Activated T-cell treated with anti-CD3 and anti-CD28 coated beads, Interleukin-2, amount 50 U/mL, for 4 hours (primary cell): ENCODE measurements around the gene DUSP1. TPM values are rescaled to one million over a fixed set of nuclear protein-coding genes. Genes with fewer than 3 reads are reported as not detected.

Experiments used
- ATAC-seq, 2 donors: fragments of 200-7000 bp; cut with Tn5 transposase; one replicate each; pipeline ENCODE4 v1.10.0; 2021
- DNase-seq: peaks from one replicate; pipeline ENCODE4 v3.0.0-alpha.2; 2020
- H3K27me3 Mint-ChIP-seq: one replicate; pipeline ENCODE4 v1.8.0; 2021; ENCODE audit warnings: low read depth, mixed read lengths
- H3K36me3 Mint-ChIP-seq: one replicate; pipeline ENCODE4 v1.8.0; 2022; ENCODE audit warnings: mixed read lengths; ENCODE audit not compliant: insufficient read depth
- H3K4me1 Mint-ChIP-seq: one replicate; pipeline ENCODE4 v1.8.0; 2021; ENCODE audit warnings: low read depth, mixed read lengths
- H3K4me3 Mint-ChIP-seq: one replicate; pipeline ENCODE4 v1.8.0; 2021; ENCODE audit warnings: mild to moderate bottlenecking, moderate library complexity, mixed read lengths
- H3K9me3 Mint-ChIP-seq: one replicate; pipeline ENCODE4 v1.8.0; 2021; ENCODE audit warnings: mixed read lengths
- total RNA-seq, 3 donors: library from RNA; stranded (reverse); gene quantifications; one replicate each; pipeline ENCODE4 v1.2.1, GENCODE V29; 2021

DUSP1 gene
- total RNA-seq, 3 donors from 2014 or later, result 11.4 to 15.0 (median 15.0) TPM

DNA sequence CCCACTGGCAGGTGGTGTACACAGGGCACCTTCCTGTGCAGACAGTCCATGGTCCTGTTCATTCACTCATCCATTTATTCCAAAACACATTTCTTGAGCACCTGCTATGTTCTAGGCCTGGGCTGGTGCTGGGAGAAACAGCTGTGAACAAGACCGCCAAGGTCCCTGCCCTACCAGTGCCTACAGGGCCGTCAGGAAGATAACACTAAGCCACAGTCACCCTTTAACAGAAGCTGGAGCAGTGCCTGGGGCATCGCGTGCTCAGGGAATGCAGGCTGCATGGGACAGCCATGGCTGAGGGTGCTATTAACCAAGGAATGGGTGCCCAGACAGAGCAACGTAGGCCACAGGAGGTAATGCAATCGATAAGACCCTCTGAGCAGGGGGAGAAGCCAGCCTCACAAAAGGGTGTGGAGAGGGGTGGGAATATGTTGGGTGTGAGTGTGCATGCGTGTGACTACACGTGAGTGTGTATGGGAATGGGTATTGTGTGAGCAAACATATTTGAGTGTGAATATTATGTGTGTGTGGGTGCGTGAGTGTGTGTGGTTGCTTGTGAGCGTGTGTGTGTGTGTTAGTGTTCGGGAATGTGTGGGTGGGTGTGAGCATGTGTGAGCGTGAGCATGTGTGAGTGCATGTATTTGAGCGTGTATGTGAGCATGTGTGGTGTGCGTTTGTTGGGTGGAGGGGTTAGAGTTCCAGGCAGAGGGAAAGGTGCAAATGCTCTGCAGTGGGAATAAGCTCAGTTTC, 19.1 kb downstream of the DUSP1 start:
- no peaks in the 10 kb centered on the region for H3K36me3 Mint-ChIP-seq
- ATAC-seq (no peak), DNase-seq (no peak)
- H3K27me3 Mint-ChIP-seq, result peaks cover 2% of the 10 kb centered on the region
- H3K4me3 Mint-ChIP-seq, result no peak overlapping the region
- H3K9me3 Mint-ChIP-seq, result peaks cover 7% of the 10 kb centered on the region
- no peaks in the 10 kb centered on the region for H3K4me1 Mint-ChIP-seq

DNA sequence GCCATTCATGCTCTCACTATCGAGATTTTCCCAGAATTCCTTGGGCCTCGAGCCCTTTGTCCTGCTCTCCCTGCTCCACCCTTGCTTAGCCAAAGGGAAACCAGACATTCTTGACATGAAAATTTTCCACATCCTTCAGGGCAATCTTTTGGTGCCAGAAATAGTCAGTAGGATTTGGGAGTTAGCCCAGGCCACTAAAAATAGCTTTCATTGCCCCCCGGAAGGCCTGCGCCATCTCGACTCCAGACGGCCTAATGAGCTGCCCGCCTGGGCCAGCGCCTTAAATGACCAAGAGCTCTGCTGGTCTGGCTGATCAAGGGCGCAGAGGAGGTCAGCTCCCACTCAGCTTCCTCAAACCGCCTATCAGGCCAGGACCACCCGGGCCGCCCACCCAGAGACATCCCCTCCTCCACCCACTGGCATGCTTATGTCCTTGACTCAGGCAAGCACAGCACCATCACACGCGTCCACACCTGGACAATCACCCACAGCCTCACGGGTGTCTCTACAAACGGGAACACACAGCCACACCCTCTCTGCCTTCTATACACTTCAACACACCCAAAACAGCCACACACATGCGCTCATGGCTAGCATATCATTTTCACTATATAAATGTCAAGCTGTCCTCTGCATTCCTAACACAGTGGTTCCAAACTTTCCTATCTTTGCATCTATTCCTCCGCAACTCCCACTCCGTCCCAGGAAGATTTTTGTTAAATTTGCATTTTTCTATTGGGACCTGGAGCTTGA, 20.9 kb downstream of the DUSP1 start:
- Mint-ChIP-seq H3K4me1 (no peaks in the 10 kb centered on the region), H3K27me3 (peaks cover 2% of the 10 kb centered on the region), H3K36me3 (no peaks in the 10 kb centered on the region), H3K4me3 (no peak overlapping the region), H3K9me3 (peaks cover 7% of the 10 kb centered on the region)
- DNase-seq (no peak), ATAC-seq (no peak)

DNA sequence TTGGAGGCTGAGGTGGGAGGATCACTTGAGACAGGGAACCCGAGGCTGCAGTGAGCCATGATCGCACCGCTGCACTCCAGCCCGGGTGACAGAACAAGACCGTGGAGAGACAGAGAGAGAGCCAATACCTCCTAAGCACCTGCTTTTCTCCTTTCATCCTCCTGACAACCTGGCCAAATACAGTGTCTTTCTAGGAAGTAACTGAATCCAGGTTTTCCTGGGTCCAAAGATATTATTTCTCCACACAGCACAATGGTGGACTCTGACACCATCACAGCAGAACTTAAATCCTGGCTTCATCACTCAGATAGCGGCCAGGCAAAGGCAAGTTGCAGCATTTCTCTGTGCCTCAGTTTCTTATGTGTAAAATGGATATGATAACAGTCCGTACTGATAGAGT, 21.9 kb downstream of the DUSP1 start:
- DNase-seq (no peak), ATAC-seq (no peak)
- Mint-ChIP-seq H3K36me3 (no peaks in the 10 kb centered on the region), H3K4me3 (no peak overlapping the region), H3K27me3 (peaks cover 2% of the 10 kb centered on the region), H3K9me3 (peaks cover 7% of the 10 kb centered on the region), H3K4me1 (peaks cover 2% of the 10 kb centered on the region)

- H3K27me3 Mint-ChIP-seq, result peaks cover 2% of the 10 kb centered on the region
- H3K4me1 Mint-ChIP-seq, result peaks cover 2% of the 10 kb centered on the region
- ATAC-seq (no peak), DNase-seq (no peak)
- no peaks in the 10 kb centered on the region for H3K36me3 Mint-ChIP-seq
- peaks cover 7% of the 10 kb centered on the region for H3K9me3 Mint-ChIP-seq
- no peak overlapping the region for H3K4me3 Mint-ChIP-seq
These were observed 22.6 kb downstream of the DUSP1 start for GRCh38 chr5:172748341-172748843.

- no peak for DNase-seq
- peaks cover 2% of the 10 kb centered on the region for H3K27me3 Mint-ChIP-seq
- no peaks in the 10 kb centered on the region for H3K36me3 Mint-ChIP-seq
- H3K4me1 Mint-ChIP-seq, result peaks cover 2% of the 10 kb centered on the region
- no peak overlapping the region for H3K4me3 Mint-ChIP-seq
- peaks cover 7% of the 10 kb centered on the region for H3K9me3 Mint-ChIP-seq
- ATAC-seq, result no peak
These were observed 23.5 kb downstream of the DUSP1 start for GRCh38 chr5:172747471-172747870.

DNA sequence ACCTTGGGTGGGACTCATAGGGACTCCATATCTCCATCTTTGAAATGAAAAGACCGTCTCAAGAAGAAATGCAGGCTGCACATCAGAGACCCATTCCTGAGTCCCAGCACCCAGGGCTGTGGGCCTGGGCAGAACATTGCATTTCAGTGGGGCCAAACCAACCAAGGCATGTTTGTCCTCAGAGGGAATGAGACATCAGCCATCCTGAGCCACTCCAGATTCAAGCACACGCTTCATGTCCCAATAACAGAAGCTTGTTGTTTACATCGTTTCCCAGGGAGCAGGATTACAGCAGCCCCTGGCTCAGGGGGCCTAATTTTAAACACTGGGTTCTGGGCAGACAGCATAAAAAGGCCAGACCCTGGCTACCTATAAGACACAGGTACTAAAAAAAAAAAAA, 24.3 kb downstream of the DUSP1 start:
- ATAC-seq (no peak), DNase-seq (no peak)
- no peaks in the 10 kb centered on the region for H3K36me3 Mint-ChIP-seq
- H3K9me3 Mint-ChIP-seq, result peaks cover 7% of the 10 kb centered on the region
- peaks cover 2% of the 10 kb centered on the region for H3K4me1 Mint-ChIP-seq
- no peak overlapping the region for H3K4me3 Mint-ChIP-seq
- peaks cover 2% of the 10 kb centered on the region for H3K27me3 Mint-ChIP-seq

- H3K4me3 Mint-ChIP-seq, result no peak overlapping the region
These were observed 25.2 kb downstream of the DUSP1 start for GRCh38 chr5:172745838-172746237.

GRCh38 chr5:172745406-172745805, 25.6 kb downstream of the DUSP1 start:
- no peak for ATAC-seq
- Mint-ChIP-seq H3K4me1 (peaks cover 4% of the 10 kb centered on the region), H3K27me3 (peaks cover 2% of the 10 kb centered on the region), H3K4me3 (no peak overlapping the region), H3K9me3 (peaks cover 7% of the 10 kb centered on the region), H3K36me3 (no peaks in the 10 kb centered on the region)
- DNase-seq, result no peak

More at GRCh38 chr5:172745838-172746237, 25.2 kb downstream of the DUSP1 start:
- H3K27me3 Mint-ChIP-seq, result peaks cover 2% of the 10 kb centered on the region
- H3K9me3 Mint-ChIP-seq, result peaks cover 7% of the 10 kb centered on the region
- DNase-seq (no peak), ATAC-seq (no peak)
- no peaks in the 10 kb centered on the region for H3K36me3 Mint-ChIP-seq
- peaks cover 4% of the 10 kb centered on the region for H3K4me1 Mint-ChIP-seq

DNA sequence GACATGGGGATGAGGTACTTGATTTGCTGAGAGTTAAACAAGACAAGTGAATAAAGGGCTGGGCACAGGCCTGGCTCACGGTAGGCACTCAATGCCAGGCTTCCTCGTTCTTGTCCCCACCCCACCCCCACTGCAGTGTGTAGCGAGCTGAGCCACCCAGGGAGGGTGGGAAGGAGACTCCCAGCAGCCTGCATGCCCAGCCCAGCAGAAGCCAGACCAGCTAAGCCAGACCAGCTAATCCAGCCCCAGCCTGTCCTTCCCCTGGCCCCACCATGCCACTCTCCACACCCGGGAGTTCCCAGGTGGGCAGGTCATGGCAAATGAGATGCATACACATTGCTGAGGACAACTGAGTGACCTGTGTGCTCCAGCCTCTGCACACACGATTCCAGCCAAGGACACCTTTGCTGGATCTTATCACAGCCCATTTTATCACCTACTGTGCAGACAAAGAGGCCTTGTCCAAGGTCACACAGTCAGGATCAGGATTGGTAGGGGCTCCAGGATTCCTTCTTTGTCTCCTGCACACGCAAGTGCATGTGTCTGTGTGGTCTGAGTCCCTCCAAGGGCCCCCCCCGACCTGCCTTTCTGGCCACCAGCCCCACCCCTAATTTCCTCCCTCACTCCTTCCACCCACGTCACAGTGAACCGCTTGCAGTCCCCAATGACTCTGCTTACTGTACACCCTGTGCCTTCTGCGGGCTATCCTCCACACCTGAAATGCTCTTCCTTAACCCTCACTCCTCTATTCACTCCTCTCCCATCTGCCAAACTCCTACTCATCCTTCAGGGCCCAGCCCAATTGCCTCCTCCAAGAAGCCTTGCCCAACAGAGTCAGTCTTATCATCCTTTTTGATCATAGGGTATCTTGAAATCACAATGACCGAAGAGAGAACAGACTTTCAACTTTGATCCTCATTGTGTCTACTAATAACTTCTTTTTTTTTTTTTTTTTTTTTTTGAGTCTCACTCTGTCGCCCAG, 26.6 kb downstream of the DUSP1 start:
- peaks cover 7% of the 10 kb centered on the region for H3K9me3 Mint-ChIP-seq
- H3K27me3 Mint-ChIP-seq, result peaks cover 2% of the 10 kb centered on the region
- DNase-seq, result no peak
- no peak for ATAC-seq
- no peaks in the 10 kb centered on the region for H3K36me3 Mint-ChIP-seq
- peaks cover 4% of the 10 kb centered on the region for H3K4me1 Mint-ChIP-seq
- no peak overlapping the region for H3K4me3 Mint-ChIP-seq

DNA sequence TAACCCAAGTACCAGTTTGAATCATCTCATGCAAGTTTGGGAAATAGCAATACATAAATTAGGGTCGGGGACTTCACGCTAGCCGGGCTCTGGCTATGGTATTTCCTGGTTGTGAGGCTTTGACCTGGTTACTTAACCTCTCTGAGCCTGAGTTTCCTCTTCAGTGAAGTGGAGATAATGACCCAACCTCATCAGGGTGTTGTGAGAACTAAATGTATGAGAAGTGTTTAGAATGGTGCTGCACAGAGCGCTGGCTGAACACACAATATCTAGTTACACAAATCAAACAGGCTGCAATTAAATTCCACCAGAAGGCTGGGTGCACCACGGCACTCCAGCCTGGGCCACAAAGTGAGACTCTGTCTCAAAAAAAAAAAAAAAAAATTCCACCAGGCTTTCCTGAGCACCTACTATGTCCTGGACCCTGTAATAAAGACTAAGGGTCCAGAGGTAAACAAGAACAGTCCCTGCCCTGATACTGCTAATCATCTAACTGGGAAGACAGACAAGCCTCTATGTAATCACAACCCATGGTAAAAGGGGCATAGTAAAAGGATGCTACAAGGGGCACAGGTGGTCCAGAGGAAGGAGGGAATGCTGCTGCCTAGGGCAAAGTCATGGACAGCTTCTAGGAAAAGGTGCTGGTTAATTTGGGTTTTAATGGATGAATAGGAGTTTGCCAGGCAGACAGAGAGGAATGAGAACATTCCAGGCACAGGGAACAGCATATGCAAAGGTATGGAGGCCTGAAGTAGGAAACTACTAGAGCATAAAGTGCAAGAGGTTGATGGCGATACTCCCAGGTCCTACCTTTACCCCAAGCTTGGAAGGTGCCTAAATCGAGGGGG, 27.7 kb downstream of the DUSP1 start:
- H3K36me3 Mint-ChIP-seq, result no peaks in the 10 kb centered on the region
- peaks cover 2% of the 10 kb centered on the region for H3K27me3 Mint-ChIP-seq
- peaks cover 4% of the 10 kb centered on the region for H3K4me1 Mint-ChIP-seq
- ATAC-seq (no peak), DNase-seq (no peak)
- H3K9me3 Mint-ChIP-seq, result peaks cover 7% of the 10 kb centered on the region
- no peak overlapping the region for H3K4me3 Mint-ChIP-seq

DNA sequence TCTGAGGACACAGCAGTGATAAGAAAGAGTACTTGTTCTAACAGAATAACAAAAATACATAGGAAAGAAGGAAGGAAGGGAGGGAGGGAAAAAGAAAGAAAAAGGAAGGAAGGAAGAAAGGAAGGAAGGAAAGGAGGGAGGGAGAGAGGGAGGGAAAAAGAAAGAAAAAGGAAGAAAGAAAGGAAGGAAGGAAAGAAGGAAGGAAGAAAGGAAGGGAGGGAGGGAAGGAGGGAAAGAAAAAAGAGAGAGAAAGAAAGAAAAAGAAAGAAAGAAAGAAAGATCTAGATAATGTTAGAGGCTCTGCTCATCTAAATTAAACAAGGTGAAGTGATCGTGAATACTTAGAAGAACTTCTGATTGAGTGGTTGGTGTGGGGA, 29.8 kb downstream of the DUSP1 start:
- no peak for ATAC-seq
- Mint-ChIP-seq H3K4me3 (no peak overlapping the region), H3K9me3 (no peaks in the 10 kb centered on the region), H3K4me1 (peaks cover 4% of the 10 kb centered on the region), H3K27me3 (no peaks in the 10 kb centered on the region), H3K36me3 (no peaks in the 10 kb centered on the region)
- no peak for DNase-seq

DNA sequence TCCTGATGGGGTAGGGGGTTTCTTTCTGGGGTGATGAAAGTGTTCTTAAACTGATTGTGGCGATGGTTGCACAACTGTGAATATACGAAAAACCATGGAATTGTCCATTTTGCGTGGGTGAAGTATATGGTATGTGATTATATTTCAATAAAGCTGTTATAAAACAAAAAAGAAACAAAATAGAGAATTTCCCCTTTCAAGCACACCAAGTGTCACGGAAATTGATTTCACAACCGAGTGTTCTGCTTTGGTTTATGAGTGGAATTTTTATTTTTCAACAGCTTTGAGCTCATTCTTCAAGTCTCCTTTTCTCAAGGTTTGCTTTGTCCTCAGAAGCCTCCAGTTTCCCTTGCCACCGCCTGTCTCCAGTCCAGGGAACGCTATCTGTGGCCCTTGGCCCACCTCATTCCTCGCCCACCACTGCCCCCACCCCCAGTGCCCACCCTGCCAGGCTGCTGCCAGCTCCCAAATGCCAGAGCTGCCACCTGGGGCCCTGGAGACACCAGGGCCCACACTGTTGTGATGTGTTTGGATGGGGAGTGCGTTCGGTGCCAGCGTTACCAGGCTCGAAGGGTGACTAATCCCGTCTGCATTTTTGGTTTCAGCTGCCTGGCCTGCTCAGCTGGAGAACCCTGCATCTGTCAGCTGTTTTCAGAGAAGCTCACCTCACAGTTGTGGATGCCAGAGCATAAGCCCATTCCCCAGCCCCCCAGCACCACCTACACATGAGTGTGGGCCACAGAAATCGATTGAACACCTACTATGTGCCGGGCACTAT, 30.4 kb downstream of the DUSP1 start:
- ATAC-seq, result no peak
- Mint-ChIP-seq H3K4me3 (no peak overlapping the region), H3K9me3 (no peaks in the 10 kb centered on the region), H3K4me1 (peaks cover 4% of the 10 kb centered on the region), H3K36me3 (no peaks in the 10 kb centered on the region), H3K27me3 (no peaks in the 10 kb centered on the region)
- no peak for DNase-seq

DNA sequence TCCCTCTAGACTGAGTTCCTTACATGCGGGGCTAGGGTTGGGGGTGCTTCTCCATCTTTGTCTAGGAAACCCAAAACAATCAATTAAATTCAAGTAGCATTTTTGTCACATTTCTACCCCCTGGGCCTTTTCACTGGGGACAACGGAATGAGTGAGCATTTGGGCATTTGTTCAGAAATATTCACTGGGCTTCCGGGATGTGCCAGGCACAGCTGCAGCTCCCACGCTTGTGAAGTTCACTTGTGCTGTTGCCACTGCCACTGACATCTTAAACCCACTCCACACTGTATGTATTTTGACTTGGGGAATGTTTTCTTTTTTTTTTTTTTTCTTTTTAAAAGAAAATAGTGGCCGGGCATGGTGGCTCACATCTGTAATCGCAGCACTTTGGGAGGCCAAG, 31.6 kb downstream of the DUSP1 start:
- no peaks in the 10 kb centered on the region for H3K9me3 Mint-ChIP-seq

More for the DNA sequence above, 31.6 kb downstream of the DUSP1 start:
- Mint-ChIP-seq H3K4me3 (no peak overlapping the region), H3K4me1 (peaks cover 1% of the 10 kb centered on the region), H3K36me3 (no peaks in the 10 kb centered on the region), H3K27me3 (no peaks in the 10 kb centered on the region)
- ATAC-seq (no peak), DNase-seq (no peak)
